HepG2 (cell line): Measurements from ENCODE around the gene VPS13D. TPM values are rescaled to one million over a fixed set of nuclear protein-coding genes. Genes with fewer than 3 reads are reported as not detected.
A peak's percentile ranks its signal among the peaks of the same experiment; 100 is the strongest.

Experiments used
- BHLHE40 ChIP-seq: IDR thresholded peaks from 2 replicates; pipeline ENCODE4 v1.6.1; 2011; ENCODE audit warnings: low read length, improper control_type of control experiment
- KDM1A ChIP-seq: IDR thresholded peaks from 2 replicates; pipeline ENCODE4 v1.6.1; 2016; ENCODE audit warnings: missing compliant biosample characterization
- MYNN ChIP-seq: sonication (generic); formaldehyde crosslinking; IDR thresholded peaks from 2 replicates; pipeline ENCODE4 v1.4.0; 2020; ENCODE audit warnings: mild to moderate bottlenecking, low read depth, missing genetic modification reagents
- RCOR2 ChIP-seq: IDR thresholded peaks from 2 replicates; pipeline ENCODE4 v1.6.1; 2016; ENCODE audit warnings: missing biosample characterization, missing genetic modification reagents
- SPEN ChIP-seq: sonication (generic); formaldehyde crosslinking; IDR thresholded peaks from 2 replicates; pipeline ENCODE4 v1.5.1; 2020; ENCODE audit warnings: low read depth, mild to moderate bottlenecking, missing genetic modification reagents
- ZNF337 ChIP-seq: sonication (generic); formaldehyde crosslinking; IDR thresholded peaks from 2 replicates; pipeline ENCODE4 v1.5.1; 2020; ENCODE audit warnings: missing genetic modification reagents, low read depth, mild to moderate bottlenecking, borderline replicate concordance
- ZNF644 ChIP-seq: IDR thresholded peaks from 2 replicates; pipeline ENCODE4 v1.6.1; 2016; ENCODE audit warnings: low read depth
- ZNF792 ChIP-seq: IDR thresholded peaks from 2 replicates; pipeline ENCODE4 v1.6.1; 2016
- polyA plus RNA-seq, 8 experiments: library from polyadenylated mRNA; depleted of rRNA in 3 of 8; stranded (reverse) in 7 of 8; unstranded in 1 of 8; fragments of >200 nt; fragmentation: Illumina TruSeq in 4 of 8; extraction: Trizol in 4 of 8; gene quantifications; 2 replicates each; pipeline versions ENCODE4 v1.2.1 to v1.2.3, GENCODE V29; 2011 to 2016; ENCODE audit warnings: low read depth in 4 of 8, missing spikeins in 1 of 8, mixed read lengths in 1 of 8; ENCODE audit not compliant: insufficient read depth in 1 of 8
- total RNA-seq, 5 experiments: library from RNA; depleted of rRNA; stranded (reverse); fragments of >200 nt; fragmentation: Illumina TruSeq; extraction: Trizol; gene quantifications; 2 replicates each; pipeline ENCODE4 v1.2.3, GENCODE V29; 2016; ENCODE audit warnings: low read depth in 1 of 5
- TF ChIP-seq, protein P1 (sequence below): IDR thresholded peaks from 2 replicates; pipeline ENCODE4 v1.6.1; 2016; ENCODE audit warnings: low read depth, missing genetic modification reagents, missing compliant biosample characterization
- TF ChIP-seq, protein P2 (sequence below): IDR thresholded peaks from 2 replicates; pipeline ENCODE4 v1.6.1; 2016; ENCODE audit warnings: missing compliant biosample characterization, missing genetic modification reagents, borderline replicate concordance
- TF ChIP-seq, protein P3 (sequence below): sonication (generic); formaldehyde crosslinking; conservative IDR thresholded peaks from 2 replicates; pipeline ENCODE4 v1.4.0; 2020; ENCODE audit warnings: mild to moderate bottlenecking, missing genetic modification reagents, moderate library complexity
- TF ChIP-seq, protein P4 (sequence below): sonication (generic); formaldehyde crosslinking; IDR thresholded peaks from 2 replicates; pipeline ENCODE4 v1.5.1; 2020; ENCODE audit warnings: missing genetic modification reagents, mild to moderate bottlenecking, borderline replicate concordance
- TF ChIP-seq, protein P5 (sequence below): sonication (generic); formaldehyde crosslinking; IDR thresholded peaks from 2 replicates; pipeline ENCODE4 v1.4.0; 2020; ENCODE audit warnings: missing genetic modification reagents, borderline replicate concordance

VPS13D gene
- total and polyA plus RNA-seq, 2 of the 13 experiments (the other 11 are each of a cell fraction or from before 2014, with no cell fraction given) = 8.6 to 13.9 TPM

DNA sequence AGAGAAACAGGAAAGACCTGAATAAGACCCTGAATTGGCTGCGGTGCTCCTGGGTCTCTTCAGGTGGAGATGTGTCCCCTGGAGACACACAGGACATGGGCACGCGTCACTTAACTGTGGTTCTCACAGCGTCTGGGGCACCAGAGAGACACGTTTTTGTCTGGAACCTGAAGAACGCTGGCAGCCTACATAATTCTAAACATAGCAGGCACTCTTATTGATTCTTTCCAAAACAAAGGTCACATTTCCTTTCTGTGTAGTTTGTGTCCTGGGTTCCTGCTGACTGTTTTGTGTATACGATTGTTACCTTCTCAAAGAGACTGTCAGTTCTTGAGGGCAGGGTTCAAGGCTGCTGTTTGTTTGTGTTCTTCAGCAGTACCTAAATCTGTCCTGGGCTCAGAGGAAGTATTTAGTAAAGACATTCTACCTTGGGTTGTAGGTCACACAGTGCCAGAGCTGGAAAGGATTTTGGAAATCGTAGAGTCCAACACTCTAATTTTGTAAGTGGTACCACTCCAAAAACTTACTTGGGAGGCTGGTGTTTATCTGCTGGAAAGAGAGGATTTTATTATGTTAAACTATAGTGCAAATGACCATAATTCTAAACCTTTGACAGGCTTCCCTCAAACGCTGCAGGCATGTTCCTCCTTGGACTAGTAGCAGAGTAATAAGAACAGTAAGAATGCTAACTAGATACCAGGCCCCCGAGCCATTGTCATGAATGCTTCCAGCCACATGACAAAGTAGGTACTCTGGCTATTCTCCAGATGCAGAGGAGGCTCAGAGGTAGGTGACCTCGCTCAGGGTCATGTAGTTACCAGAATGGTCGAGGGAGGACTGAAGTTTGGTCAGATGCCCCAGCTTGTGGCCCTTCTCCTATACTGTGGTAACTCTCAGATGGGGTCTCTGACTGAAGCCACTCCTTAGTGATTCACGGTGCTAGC is 223.8 kb downstream of the VPS13D start (continued):
- TF ChIP-seq, protein P1, sequence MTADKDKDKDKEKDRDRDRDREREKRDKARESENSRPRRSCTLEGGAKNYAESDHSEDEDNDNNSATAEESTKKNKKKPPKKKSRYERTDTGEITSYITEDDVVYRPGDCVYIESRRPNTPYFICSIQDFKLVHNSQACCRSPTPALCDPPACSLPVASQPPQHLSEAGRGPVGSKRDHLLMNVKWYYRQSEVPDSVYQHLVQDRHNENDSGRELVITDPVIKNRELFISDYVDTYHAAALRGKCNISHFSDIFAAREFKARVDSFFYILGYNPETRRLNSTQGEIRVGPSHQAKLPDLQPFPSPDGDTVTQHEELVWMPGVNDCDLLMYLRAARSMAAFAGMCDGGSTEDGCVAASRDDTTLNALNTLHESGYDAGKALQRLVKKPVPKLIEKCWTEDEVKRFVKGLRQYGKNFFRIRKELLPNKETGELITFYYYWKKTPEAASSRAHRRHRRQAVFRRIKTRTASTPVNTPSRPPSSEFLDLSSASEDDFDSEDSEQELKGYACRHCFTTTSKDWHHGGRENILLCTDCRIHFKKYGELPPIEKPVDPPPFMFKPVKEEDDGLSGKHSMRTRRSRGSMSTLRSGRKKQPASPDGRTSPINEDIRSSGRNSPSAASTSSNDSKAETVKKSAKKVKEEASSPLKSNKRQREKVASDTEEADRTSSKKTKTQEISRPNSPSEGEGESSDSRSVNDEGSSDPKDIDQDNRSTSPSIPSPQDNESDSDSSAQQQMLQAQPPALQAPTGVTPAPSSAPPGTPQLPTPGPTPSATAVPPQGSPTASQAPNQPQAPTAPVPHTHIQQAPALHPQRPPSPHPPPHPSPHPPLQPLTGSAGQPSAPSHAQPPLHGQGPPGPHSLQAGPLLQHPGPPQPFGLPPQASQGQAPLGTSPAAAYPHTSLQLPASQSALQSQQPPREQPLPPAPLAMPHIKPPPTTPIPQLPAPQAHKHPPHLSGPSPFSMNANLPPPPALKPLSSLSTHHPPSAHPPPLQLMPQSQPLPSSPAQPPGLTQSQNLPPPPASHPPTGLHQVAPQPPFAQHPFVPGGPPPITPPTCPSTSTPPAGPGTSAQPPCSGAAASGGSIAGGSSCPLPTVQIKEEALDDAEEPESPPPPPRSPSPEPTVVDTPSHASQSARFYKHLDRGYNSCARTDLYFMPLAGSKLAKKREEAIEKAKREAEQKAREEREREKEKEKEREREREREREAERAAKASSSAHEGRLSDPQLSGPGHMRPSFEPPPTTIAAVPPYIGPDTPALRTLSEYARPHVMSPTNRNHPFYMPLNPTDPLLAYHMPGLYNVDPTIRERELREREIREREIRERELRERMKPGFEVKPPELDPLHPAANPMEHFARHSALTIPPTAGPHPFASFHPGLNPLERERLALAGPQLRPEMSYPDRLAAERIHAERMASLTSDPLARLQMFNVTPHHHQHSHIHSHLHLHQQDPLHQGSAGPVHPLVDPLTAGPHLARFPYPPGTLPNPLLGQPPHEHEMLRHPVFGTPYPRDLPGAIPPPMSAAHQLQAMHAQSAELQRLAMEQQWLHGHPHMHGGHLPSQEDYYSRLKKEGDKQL (CRISPR knock-in tag) = peak; percentile 74; the same call in 1 of the 2 replicates
- TF ChIP-seq ZNF644 (CRISPR knock-in tag) (0 out of 2 replicates have a peak, but pooled peaks have one; percentile 46), RCOR2 (CRISPR knock-in tag) (peak; percentile 96), KDM1A (CRISPR knock-in tag) (no peak), BHLHE40 (peak; percentile 32; the same call in 1 of the 2 replicates), MYNN (no peak), SPEN (CRISPR knock-in tag) (0 out of 2 replicates have a peak, but pooled peaks have one; percentile 35), ZNF337 (CRISPR knock-in tag) (no peak), ZNF792 (CRISPR knock-in tag) (peak; percentile 77)
- TF ChIP-seq, protein P2, sequence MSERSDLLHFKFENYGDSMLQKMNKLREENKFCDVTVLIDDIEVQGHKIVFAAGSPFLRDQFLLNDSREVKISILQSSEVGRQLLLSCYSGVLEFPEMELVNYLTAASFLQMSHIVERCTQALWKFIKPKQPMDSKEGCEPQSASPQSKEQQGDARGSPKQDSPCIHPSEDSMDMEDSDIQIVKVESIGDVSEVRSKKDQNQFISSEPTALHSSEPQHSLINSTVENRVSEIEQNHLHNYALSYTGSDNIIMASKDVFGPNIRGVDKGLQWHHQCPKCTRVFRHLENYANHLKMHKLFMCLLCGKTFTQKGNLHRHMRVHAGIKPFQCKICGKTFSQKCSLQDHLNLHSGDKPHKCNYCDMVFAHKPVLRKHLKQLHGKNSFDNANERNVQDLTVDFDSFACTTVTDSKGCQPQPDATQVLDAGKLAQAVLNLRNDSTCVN = peak; percentile 81; the same call in 1 of the 2 replicates
- TF ChIP-seq, protein P3, sequence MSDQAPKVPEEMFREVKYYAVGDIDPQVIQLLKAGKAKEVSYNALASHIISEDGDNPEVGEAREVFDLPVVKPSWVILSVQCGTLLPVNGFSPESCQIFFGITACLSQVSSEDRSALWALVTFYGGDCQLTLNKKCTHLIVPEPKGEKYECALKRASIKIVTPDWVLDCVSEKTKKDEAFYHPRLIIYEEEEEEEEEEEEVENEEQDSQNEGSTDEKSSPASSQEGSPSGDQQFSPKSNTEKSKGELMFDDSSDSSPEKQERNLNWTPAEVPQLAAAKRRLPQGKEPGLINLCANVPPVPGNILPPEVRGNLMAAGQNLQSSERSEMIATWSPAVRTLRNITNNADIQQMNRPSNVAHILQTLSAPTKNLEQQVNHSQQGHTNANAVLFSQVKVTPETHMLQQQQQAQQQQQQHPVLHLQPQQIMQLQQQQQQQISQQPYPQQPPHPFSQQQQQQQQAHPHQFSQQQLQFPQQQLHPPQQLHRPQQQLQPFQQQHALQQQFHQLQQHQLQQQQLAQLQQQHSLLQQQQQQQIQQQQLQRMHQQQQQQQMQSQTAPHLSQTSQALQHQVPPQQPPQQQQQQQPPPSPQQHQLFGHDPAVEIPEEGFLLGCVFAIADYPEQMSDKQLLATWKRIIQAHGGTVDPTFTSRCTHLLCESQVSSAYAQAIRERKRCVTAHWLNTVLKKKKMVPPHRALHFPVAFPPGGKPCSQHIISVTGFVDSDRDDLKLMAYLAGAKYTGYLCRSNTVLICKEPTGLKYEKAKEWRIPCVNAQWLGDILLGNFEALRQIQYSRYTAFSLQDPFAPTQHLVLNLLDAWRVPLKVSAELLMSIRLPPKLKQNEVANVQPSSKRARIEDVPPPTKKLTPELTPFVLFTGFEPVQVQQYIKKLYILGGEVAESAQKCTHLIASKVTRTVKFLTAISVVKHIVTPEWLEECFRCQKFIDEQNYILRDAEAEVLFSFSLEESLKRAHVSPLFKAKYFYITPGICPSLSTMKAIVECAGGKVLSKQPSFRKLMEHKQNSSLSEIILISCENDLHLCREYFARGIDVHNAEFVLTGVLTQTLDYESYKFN (CRISPR knock-in tag) = peak; percentile 96
- TF ChIP-seq, protein P4, sequence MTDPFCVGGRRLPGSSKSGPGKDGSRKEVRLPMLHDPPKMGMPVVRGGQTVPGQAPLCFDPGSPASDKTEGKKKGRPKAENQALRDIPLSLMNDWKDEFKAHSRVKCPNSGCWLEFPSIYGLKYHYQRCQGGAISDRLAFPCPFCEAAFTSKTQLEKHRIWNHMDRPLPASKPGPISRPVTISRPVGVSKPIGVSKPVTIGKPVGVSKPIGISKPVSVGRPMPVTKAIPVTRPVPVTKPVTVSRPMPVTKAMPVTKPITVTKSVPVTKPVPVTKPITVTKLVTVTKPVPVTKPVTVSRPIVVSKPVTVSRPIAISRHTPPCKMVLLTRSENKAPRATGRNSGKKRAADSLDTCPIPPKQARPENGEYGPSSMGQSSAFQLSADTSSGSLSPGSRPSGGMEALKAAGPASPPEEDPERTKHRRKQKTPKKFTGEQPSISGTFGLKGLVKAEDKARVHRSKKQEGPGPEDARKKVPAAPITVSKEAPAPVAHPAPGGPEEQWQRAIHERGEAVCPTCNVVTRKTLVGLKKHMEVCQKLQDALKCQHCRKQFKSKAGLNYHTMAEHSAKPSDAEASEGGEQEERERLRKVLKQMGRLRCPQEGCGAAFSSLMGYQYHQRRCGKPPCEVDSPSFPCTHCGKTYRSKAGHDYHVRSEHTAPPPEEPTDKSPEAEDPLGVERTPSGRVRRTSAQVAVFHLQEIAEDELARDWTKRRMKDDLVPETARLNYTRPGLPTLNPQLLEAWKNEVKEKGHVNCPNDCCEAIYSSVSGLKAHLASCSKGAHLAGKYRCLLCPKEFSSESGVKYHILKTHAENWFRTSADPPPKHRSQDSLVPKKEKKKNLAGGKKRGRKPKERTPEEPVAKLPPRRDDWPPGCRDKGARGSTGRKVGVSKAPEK (CRISPR knock-in tag) = no peak
- TF ChIP-seq, protein P5, sequence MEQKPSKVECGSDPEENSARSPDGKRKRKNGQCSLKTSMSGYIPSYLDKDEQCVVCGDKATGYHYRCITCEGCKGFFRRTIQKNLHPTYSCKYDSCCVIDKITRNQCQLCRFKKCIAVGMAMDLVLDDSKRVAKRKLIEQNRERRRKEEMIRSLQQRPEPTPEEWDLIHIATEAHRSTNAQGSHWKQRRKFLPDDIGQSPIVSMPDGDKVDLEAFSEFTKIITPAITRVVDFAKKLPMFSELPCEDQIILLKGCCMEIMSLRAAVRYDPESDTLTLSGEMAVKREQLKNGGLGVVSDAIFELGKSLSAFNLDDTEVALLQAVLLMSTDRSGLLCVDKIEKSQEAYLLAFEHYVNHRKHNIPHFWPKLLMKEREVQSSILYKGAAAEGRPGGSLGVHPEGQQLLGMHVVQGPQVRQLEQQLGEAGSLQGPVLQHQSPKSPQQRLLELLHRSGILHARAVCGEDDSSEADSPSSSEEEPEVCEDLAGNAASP (CRISPR knock-in tag) = peak; percentile 84
